NCI-H82 (cell line): Measurements from ENCODE around the gene MEPCE.

Experiments used
- DNase-seq: peaks from one replicate; lab custom pipeline; 2025; lab: John Stamatoyannopoulos, UW

Gene MEPCE

DNA sequence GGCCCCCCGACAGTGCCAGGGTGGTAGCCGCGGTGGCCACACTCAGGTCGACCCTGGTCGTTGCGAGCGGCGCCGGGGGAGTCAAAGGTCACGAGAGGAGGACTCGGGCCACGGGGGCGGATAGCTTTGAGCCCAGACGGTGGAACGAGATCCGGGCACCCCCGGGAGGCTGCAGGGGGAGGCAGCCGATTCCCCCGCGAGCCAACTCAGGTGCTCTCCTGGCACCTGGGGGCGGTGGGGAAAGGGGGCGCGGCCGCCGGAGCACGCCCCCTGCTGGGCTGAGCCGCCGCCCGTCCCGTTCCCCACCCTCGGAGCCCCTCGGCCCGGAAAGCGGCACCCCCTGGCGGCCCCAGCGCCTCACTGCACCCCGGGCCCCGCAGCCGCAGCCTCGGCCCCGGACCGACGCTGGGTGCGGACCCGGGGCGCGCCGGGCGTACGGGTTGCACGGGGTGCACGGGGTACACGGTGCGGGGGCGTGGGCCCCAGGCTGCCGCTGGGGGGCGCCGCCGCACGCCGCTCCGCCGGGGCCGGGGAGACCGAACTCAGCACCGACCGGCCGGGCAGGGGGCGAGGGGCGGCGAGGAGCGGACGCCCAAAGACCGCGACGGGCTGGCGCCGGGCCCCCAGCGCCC is 53.6 kb downstream of the MEPCE start:
- DNase-seq = peak; percentile 63
